ENCODE data around the gene GTSE1.

Gene GTSE1

GRCh38 chr22:46338636-46339035 is 42.0 kb downstream of the GTSE1 start:
- H3K27ac ChIP-seq: no peak overlapping the region
- no peaks in the 10 kb centered on the region for H3K36me3 ChIP-seq (ENCODE audit: control insufficient read depth, insufficient read depth, low read length)

GRCh38 chr22:46339956-46340355 is 43.3 kb downstream of the GTSE1 start:
- H3K27ac ChIP-seq: no peak overlapping the region
- no peaks in the 10 kb centered on the region for H3K27me3 ChIP-seq (ENCODE audit: control insufficient read depth, insufficient read depth, low read length)
- H3K9me3 ChIP-seq (ENCODE audit: control insufficient read depth, low read length): no peaks in the 10 kb centered on the region
- TF ChIP-seq, protein P1, sequence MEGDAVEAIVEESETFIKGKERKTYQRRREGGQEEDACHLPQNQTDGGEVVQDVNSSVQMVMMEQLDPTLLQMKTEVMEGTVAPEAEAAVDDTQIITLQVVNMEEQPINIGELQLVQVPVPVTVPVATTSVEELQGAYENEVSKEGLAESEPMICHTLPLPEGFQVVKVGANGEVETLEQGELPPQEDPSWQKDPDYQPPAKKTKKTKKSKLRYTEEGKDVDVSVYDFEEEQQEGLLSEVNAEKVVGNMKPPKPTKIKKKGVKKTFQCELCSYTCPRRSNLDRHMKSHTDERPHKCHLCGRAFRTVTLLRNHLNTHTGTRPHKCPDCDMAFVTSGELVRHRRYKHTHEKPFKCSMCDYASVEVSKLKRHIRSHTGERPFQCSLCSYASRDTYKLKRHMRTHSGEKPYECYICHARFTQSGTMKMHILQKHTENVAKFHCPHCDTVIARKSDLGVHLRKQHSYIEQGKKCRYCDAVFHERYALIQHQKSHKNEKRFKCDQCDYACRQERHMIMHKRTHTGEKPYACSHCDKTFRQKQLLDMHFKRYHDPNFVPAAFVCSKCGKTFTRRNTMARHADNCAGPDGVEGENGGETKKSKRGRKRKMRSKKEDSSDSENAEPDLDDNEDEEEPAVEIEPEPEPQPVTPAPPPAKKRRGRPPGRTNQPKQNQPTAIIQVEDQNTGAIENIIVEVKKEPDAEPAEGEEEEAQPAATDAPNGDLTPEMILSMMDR (IDR thresholded peaks at IDR 0.05): no peak
- H3K4me1 ChIP-seq: peaks cover 3% of the 10 kb centered on the region
- no peak overlapping the region for H3K4me3 ChIP-seq (ENCODE audit: low read depth, low read length)
- no peak overlapping the region for H3K4me2 ChIP-seq (ENCODE audit: low read length)
- no peak overlapping the region for H2AFZ ChIP-seq
- no peak overlapping the region for H3K9ac ChIP-seq
- H3K36me3 ChIP-seq (ENCODE audit: control insufficient read depth, insufficient read depth, low read length): no peaks in the 10 kb centered on the region
- H3K79me2 ChIP-seq: peaks cover 5% of the 10 kb centered on the region

More at GRCh38 chr22:46338636-46339035, 42.0 kb downstream of the GTSE1 start:
- Histone ChIP-seq H2AFZ (no peak overlapping the region), H3K9ac (no peak overlapping the region), H3K27me3 (ENCODE audit: control insufficient read depth, insufficient read depth, low read length) (no peaks in the 10 kb centered on the region), H3K4me1 (peaks cover 3% of the 10 kb centered on the region), H3K9me3 (ENCODE audit: control insufficient read depth, low read length) (no peaks in the 10 kb centered on the region), H3K4me3 (ENCODE audit: low read depth, low read length) (no peak overlapping the region), H3K79me2 (peaks cover 5% of the 10 kb centered on the region), H3K4me2 (ENCODE audit: low read length) (no peak overlapping the region)
- TF ChIP-seq, protein P1 (IDR thresholded peaks at IDR 0.05): no peak

GRCh38 chr22:46340676-46341075 is 44.0 kb downstream of the GTSE1 start:
- no peaks in the 10 kb centered on the region for H3K27me3 ChIP-seq (ENCODE audit: control insufficient read depth, insufficient read depth, low read length)
- H3K4me3 ChIP-seq (ENCODE audit: low read depth, low read length): no peak overlapping the region
- peaks cover 5% of the 10 kb centered on the region for H3K79me2 ChIP-seq
- H2AFZ ChIP-seq: no peak overlapping the region
- no peaks in the 10 kb centered on the region for H3K9me3 ChIP-seq (ENCODE audit: control insufficient read depth, low read length)
- H3K27ac ChIP-seq: no peak overlapping the region
- peaks cover 3% of the 10 kb centered on the region for H3K4me1 ChIP-seq
- TF ChIP-seq, protein P1 (IDR thresholded peaks at IDR 0.05): no peak
- no peak overlapping the region for H3K4me2 ChIP-seq (ENCODE audit: low read length)
- no peak overlapping the region for H3K9ac ChIP-seq
- no peaks in the 10 kb centered on the region for H3K36me3 ChIP-seq (ENCODE audit: control insufficient read depth, insufficient read depth, low read length)

GRCh38 chr22:46346680-46347405 is 50.2 kb downstream of the GTSE1 start:
- Histone ChIP-seq H3K4me3 (ENCODE audit: low read depth, low read length) (no peak overlapping the region), H3K79me2 (peaks cover 4% of the 10 kb centered on the region), H3K4me2 (ENCODE audit: low read length) (no peak overlapping the region), H2AFZ (no peak overlapping the region), H3K9me3 (ENCODE audit: control insufficient read depth, low read length) (no peaks in the 10 kb centered on the region), H3K36me3 (ENCODE audit: control insufficient read depth, insufficient read depth, low read length) (no peaks in the 10 kb centered on the region), H3K9ac (no peak overlapping the region), H3K27me3 (ENCODE audit: control insufficient read depth, insufficient read depth, low read length) (no peaks in the 10 kb centered on the region), H3K4me1 (no peaks in the 10 kb centered on the region), H3K27ac (no peak overlapping the region)
- TF ChIP-seq, protein P1 (IDR thresholded peaks at IDR 0.05): no peak

GRCh38 chr22:46347646-46348045 is 51.0 kb downstream of the GTSE1 start:
- peaks cover 4% of the 10 kb centered on the region for H3K79me2 ChIP-seq
- no peak overlapping the region for H2AFZ ChIP-seq
- H3K9ac ChIP-seq: no peak overlapping the region
- H3K27me3 ChIP-seq (ENCODE audit: control insufficient read depth, insufficient read depth, low read length): no peaks in the 10 kb centered on the region
- TF ChIP-seq, protein P1 (IDR thresholded peaks at IDR 0.05): no peak
- H3K36me3 ChIP-seq (ENCODE audit: control insufficient read depth, insufficient read depth, low read length): no peaks in the 10 kb centered on the region
- H3K9me3 ChIP-seq (ENCODE audit: control insufficient read depth, low read length): no peaks in the 10 kb centered on the region
- no peak overlapping the region for H3K4me3 ChIP-seq (ENCODE audit: low read depth, low read length)
- H3K4me2 ChIP-seq (ENCODE audit: low read length): no peak overlapping the region
- H3K27ac ChIP-seq: no peak overlapping the region
- no peaks in the 10 kb centered on the region for H3K4me1 ChIP-seq

All from parathyroid adenoma (tissue), 2 donors.